Right lobe of liver (tissue), 6 donors: ENCODE data around the gene RTN4. TPM values are rescaled to one million over a fixed set of nuclear protein-coding genes. Genes with fewer than 3 reads are reported as not detected.
A peak's percentile ranks its signal among the peaks of the same experiment; 100 is the strongest.

ENCODE experiments used
- ATAC-seq, 4 donors: fragments of 200-7000 bp; cut with Tn5 transposase; one replicate each; pipeline ENCODE4 v1.9.1; 2020; ENCODE audit warnings: mild to moderate bottlenecking in 4 of 4, moderate library complexity in 4 of 4
- DNase-seq, 3 donors: peaks; one replicate each; pipeline ENCODE4 v3.0.0-alpha.2; 2020
- H3K27ac ChIP-seq, 3 donors: fragments of 200-600 bp; one replicate each; pipeline ENCODE4 v1.8.0; 2022
- H3K27me3 ChIP-seq, 2 donors: fragments of 200-600 bp; one replicate each; pipeline ENCODE4 v1.8.0; 2022
- H3K36me3 ChIP-seq, 4 donors: fragments of 200-600 bp; sonication (generic) in 1 of 4; one replicate each; pipeline versions ENCODE4 v1.5.1 to v1.8.0; 2017 to 2022; ENCODE audit warnings: control low read depth in 1 of 4
- H3K4me1 ChIP-seq, 4 donors: fragments of 200-600 bp; sonication (generic) in 1 of 4; one replicate each; pipeline versions ENCODE4 v1.5.1 to v1.8.0; 2017 to 2022; ENCODE audit warnings: control low read depth in 1 of 4
- H3K4me3 ChIP-seq, 3 donors: fragments of 200-600 bp; one replicate each; pipeline ENCODE4 v1.8.0; 2022
- H3K9me3 ChIP-seq, 4 donors: fragments of 200-600 bp; sonication (generic) in 1 of 4; one replicate each; pipeline versions ENCODE4 v1.5.1 to v1.8.0; 2017 to 2022; ENCODE audit warnings: control low read depth in 1 of 4
- CTCF ChIP-seq, 4 donors: fragments of 200-600 bp in 3 of 4; fragments of 450-650 bp in 1 of 4; IDR thresholded peaks; one replicate each; pipeline versions ENCODE4 v1.5.1 to v1.8.0; 2016 to 2022; ENCODE audit warnings: antibody characterized with exemption in 4 of 4, mild to moderate bottlenecking in 2 of 4
- POLR2A ChIP-seq: fragments of 450-650 bp; IDR thresholded peaks from one replicate; pipeline ENCODE4 v1.6.1; 2017; ENCODE audit warnings: antibody characterized with exemption, mild to moderate bottlenecking
- WGBS: methylation state at CpG from one replicate; pipeline ENCODE4 v1.1.6; 2018; ENCODE audit warnings: low coverage, low lambda C conversion rate; ENCODE audit not compliant: insufficient coverage; ENCODE audit errors: missing lambda C conversion rate; 5-methylcytosine and 5-hydroxymethylcytosine counted together
- intact Hi-C, 2 donors: fragments of 100-400 bp; cut with DNase I; formaldehyde crosslinking; loops; one replicate each; pipeline versions ENCODE4 v1.11.2 to v1.14.1; 2022
- total RNA-seq, 6 experiments: library from RNA; depleted of rRNA in 2 of 6; stranded (reverse); fragments of >200 nt in 2 of 6; fragmentation: NEBNext Ultra II Directional in 3 of 6; extraction: Animal tissue kit (Norgen Biotek cat#: 25700) in 3 of 6; gene quantifications; one replicate each; pipeline versions ENCODE4 v1.1.0 to v1.2.4, GENCODE V29; 2016 to 2023
- donor health status: DM: no; HTN: yes; CAD: no.
- donor health status: DM: no; HTN: no; CAD: no.
- donor health status: DM: no; HTN: no; CAD: no.
- donor health status: DM: no; HTN: yes; CAD: no.
- donor health status: DM: no; HTN: yes; CAD: no.

RTN4 gene
- total RNA-seq, 6 experiments from 2014 or later: 126 to 195 (median 177) TPM

- no peak for DNase-seq
- Histone ChIP-seq H3K9me3 (no peaks in the 10 kb centered on the region), H3K36me3 (peaks cover 0 to 9% (median 3%) of the 10 kb centered on the region in 4 donors), H3K4me3 (no peak overlapping the region), H3K27me3 (no peaks in the 10 kb centered on the region), H3K27ac (no peak overlapping the region), H3K4me1 (peaks cover 0 to 20% (median 2%) of the 10 kb centered on the region in 4 donors)
- TF ChIP-seq POLR2A (no peak), CTCF (IDR thresholded peaks at IDR 0.05) (no peak)
- ATAC-seq: no peak
- intact Hi-C loops: no loop called here
- WGBS: 86% methylated on average over 1 of the region's 2 CpGs
These were observed 75.1 kb downstream of the RTN4 start for GRCh38 chr2:54975175-54975574.

GRCh38 chr2:54969940-54970338 is 80.3 kb downstream of the RTN4 start:
- TF ChIP-seq CTCF (IDR thresholded peaks at IDR 0.05): no peak
- no peak for TF ChIP-seq POLR2A
- Histone ChIP-seq H3K27ac (no peak overlapping the region), H3K4me1 (no peaks in the 10 kb centered on the region), H3K27me3 (no peaks in the 10 kb centered on the region), H3K9me3 (no peaks in the 10 kb centered on the region), H3K4me3 (no peak overlapping the region), H3K36me3 (peaks cover 0 to 9% (median 3%) of the 10 kb centered on the region in 4 donors)
- DNase-seq (no peak), ATAC-seq (no peak)
- intact Hi-C loops: no loop called here
- WGBS: 89% methylated on average over 6 of the region's 7 CpGs

GRCh38 chr2:54969295-54969939 is 80.8 kb downstream of the RTN4 start:
- ATAC-seq (no peak), DNase-seq (no peak)
- H3K27ac ChIP-seq: no peak overlapping the region
- H3K9me3 ChIP-seq: no peaks in the 10 kb centered on the region
- TF ChIP-seq POLR2A (no peak), CTCF (IDR thresholded peaks at IDR 0.05) (no peak)
- H3K27me3 ChIP-seq: no peaks in the 10 kb centered on the region
- intact Hi-C loops: no loop called here
- no peaks in the 10 kb centered on the region for H3K4me1 ChIP-seq
- H3K4me3 ChIP-seq: no peak overlapping the region
- WGBS: 67% methylated on average over 3 of the region's 4 CpGs
- peaks cover 0 to 9% (median 3%) of the 10 kb centered on the region in 4 donors for H3K36me3 ChIP-seq

- Histone ChIP-seq H3K4me3 (no peak overlapping the region), H3K9me3 (no peaks in the 10 kb centered on the region), H3K4me1 (no peaks in the 10 kb centered on the region), H3K27ac (no peak overlapping the region), H3K27me3 (no peaks in the 10 kb centered on the region), H3K36me3 (peaks cover 0 to 9% (median 3%) of the 10 kb centered on the region in 4 donors)
- no peak for TF ChIP-seq POLR2A
- no peak for TF ChIP-seq CTCF (IDR thresholded peaks at IDR 0.05)
- WGBS: 71% methylated on average over 2 of the region's 10 CpGs
- DNase-seq (no peak), ATAC-seq (peak in 3 of 4 donors; percentile 14 to 44 (median 22))
- intact Hi-C loops: no loop called here
These were observed 81.6 kb downstream of the RTN4 start for GRCh38 chr2:54968561-54969218.
